ACHN (cell line): ENCODE measurements around the gene FAM20C.
"Not testable (repeated sequence)": the region's sequence is repeated elsewhere in the genome, so short reads cannot be mapped to it uniquely, and the experiment has no call there.

ENCODE experiments used
- DNase-seq: peaks from one replicate; pipeline ENCODE4 v3.0.0-alpha.2; 2015
- in situ Hi-C: cut with HindIII; loops from 2 replicates; pipeline ENCODE4 v1.10.0; 2017; ENCODE audit warnings: low sequenced_read_pairs, low pct_ligation_motif_present, low pct_unique_long_range_greater_than_20kb

FAM20C gene

GRCh38 chr7:259751-260405 is 67.5 kb downstream of the FAM20C start:
- in situ Hi-C loops, result no loop called here
- no peak for DNase-seq

- in situ Hi-C loops, result no loop called here
Measured at GRCh38 chr7:260441-261281, 68.3 kb downstream of the FAM20C start.

GRCh38 chr7:261341-262250 is 69.2 kb downstream of the FAM20C start:
- no peak for DNase-seq
- in situ Hi-C loops, result no loop called here

More at GRCh38 chr7:260441-261281, 68.3 kb downstream of the FAM20C start:
- DNase-seq, result no peak

DNA sequence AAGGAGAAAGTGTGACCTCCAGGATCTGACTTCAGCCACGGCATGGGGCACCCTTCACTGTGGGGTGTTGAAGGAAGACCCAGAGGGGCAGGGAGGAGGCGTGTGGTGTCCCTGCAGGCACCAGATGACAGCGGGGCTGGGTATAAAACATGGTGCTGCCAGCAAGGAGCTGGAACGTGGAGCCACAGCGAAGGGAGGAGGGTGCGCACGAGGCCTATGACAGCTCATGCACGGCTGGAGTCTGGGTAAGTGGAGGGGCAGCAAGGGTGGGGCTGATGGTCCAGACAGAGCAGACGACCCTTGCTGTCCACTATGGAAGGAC is 69.8 kb downstream of the FAM20C start:
- DNase-seq, result no peak
- in situ Hi-C loops, result no loop called here

DNA sequence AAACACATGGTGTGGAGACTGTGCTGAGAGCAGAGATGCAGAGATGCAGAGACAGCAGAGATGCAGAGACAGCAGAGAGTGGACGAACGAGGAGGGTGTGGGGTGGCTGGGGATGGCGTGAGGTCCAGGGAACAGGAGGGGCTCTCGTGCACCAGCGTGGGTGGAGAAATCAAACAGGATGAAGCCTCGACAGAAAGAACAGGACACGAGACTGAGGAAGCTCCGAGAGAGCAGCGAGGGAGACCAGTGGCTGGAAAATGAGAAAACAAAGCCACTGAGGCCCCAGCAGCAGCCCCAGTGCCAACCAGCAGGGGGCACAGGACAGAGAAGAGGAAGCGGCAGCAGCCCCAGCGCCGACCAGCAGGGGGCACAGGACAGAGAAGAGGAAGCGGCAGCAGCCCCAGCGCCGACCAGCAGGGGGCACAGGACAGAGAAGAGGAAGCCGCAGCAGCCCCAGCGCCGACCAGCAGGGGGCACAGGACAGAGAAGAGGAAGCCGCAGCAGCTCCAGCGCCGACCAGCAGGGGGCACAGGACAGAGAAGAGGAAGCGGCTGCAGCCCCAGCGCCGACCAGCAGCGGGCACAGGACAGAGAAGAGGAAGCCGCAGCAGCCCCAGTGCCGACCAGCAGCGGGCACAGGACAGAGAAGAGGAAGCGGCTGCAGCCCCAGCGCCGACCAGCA is 70.4 kb downstream of the FAM20C start:
- in situ Hi-C loops, DNase-seq: not testable (repeated sequence)

- DNase-seq, in situ Hi-C loops: not testable (repeated sequence)
Measured at GRCh38 chr7:263483-264351, 71.3 kb downstream of the FAM20C start.

DNA sequence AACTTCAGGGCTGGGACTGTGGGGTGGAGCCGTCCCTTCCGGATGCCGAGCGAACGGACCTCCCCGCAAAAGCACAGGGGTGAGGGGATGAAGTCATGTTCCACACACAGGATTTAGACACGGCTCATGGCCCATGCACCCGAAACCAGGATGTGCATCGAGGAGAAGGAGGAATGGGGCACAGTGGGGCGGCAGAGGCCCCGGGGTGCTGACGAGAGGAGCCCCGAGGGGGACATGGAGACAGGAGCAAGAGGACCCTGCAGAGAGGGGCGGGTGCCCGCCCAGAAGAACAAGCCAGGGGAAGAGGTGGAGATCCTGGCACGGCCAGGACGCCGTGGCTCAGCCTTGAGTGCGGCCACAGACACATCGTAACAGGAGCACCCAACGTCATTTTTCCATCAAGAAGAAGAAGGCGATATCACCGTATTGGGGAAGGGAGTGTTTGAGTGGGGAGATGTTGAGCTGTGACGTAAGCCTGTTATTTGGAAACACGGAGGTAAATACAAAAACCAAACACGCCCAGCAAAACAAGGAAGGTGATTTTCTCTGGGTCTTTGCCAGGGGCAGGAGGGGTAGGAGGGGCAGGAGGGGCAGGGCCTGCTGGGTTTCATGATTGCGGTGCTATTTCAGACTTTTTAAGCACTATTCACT is 72.3 kb downstream of the FAM20C start:
- in situ Hi-C loops, result no loop called here
- DNase-seq, result no peak

GRCh38 chr7:265192-265997 is 73.0 kb downstream of the FAM20C start:
- DNase-seq, result no peak
- in situ Hi-C loops, result no loop called here

- in situ Hi-C loops, result no loop called here
- no peak for DNase-seq
Measured at GRCh38 chr7:265998-266850, 73.9 kb downstream of the FAM20C start.

DNA sequence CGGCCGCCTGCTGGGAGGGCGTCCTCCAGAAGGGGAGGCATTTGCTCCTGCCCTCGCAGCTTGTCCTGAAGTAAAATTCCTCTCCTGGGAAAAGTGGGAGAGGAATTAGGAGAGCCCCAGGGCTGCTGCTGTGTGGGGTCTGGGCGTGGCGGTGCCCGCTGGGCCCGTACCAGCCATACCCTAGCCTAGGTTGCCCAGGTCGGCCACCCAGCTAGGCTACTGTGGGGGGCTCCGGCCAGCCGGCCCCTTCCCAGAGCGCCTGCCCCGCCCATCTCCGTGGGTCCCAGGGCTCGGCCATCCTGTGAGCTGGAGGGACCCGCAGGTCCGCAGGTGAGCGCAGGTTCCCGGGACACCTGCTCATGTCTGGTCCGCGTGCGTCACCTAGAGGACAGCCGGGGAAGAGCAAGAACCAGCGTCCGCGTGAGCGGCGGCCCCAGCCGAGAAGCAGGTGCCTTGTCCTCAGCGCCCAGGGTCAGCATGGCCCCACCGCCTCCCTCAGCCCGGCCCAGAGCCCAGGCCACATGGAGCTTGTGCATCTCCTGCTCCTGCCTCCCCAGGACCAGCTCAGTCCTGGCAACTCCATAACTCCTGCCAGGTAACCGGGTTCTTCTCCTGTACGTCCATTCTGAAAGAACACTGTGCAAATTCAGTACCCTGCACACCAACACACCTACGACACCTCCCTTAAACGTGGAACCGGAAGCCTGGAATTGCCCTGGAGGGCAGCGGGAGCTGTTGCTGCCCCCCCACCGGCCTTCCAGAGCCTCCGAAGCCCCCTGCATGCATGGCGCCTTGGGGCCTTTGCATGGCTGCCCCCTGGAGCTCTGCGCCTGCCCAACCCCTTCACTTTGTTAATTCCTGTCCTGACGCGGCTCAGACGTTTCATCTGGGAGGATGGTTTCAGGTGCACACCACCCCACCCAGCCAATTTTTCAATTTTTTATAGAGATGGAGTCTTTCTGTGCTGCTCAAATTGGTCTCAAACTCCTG is 74.8 kb downstream of the FAM20C start:
- no peak for DNase-seq
- in situ Hi-C loops, result no loop called here

GRCh38 chr7:268991-269390 is 76.6 kb downstream of the FAM20C start:
- no peak for DNase-seq
- in situ Hi-C loops, result no loop called here

DNA sequence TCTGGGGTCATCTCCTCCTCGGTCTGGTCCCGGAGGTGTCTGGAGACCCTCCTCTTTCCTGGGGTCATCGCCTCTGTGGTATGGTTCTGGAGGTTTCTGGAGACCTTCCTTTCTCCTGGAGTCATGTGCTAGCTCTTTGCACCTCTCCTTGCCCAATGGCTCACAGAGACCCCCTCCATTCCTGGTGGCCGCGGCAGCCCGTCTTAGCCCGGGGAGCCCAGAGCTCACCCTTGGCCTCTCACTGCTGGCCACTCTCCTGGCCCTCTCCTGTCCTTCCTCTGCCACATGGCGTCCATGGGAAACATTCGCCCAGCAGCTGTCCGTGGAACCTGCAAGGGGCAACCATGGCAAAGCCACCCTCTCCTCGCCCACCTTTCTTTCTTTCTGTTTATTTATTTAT is 77.3 kb downstream of the FAM20C start:
- in situ Hi-C loops, result no loop called here
- DNase-seq, result no peak

- in situ Hi-C loops, result no loop called here
- DNase-seq, result no peak
Measured at GRCh38 chr7:270351-270983, 78.1 kb downstream of the FAM20C start.
